Endothelial cell of umbilical vein (primary cell): ENCODE measurements around the gene KIAA0753.
A peak's percentile ranks its signal among the peaks of the same experiment; 100 is the strongest.

Experiments
- CTCF ChIP-seq, 2 donors: IDR thresholded peaks; 1 replicate in 1 of 2; 2 replicates in 1 of 2; pipeline ENCODE4 v1.5.1; 2011; ENCODE audit warnings: low read length in 2 of 2, mild to moderate bottlenecking in 2 of 2, moderate library complexity in 2 of 2, control low read depth in 1 of 2, inconsistent platforms in 1 of 2, low read depth in 1 of 2; ENCODE audit not compliant: insufficient read depth in 1 of 2; ENCODE audit errors: extremely low read depth in 1 of 2
- EZH2 ChIP-seq: IDR thresholded peaks from 2 replicates; pipeline ENCODE4 v1.6.1; 2012; ENCODE audit warnings: borderline replicate concordance, low read depth, mild to moderate bottlenecking, moderate library complexity, low read length, inconsistent platforms; ENCODE audit not compliant: severe bottlenecking
- FOS ChIP-seq: IDR thresholded peaks from 2 replicates; pipeline ENCODE4 v1.6.1; 2011; ENCODE audit warnings: mild to moderate bottlenecking, low read length, moderate library complexity, borderline replicate concordance; ENCODE audit not compliant: insufficient read depth
- JUN ChIP-seq: IDR thresholded peaks from 2 replicates; pipeline ENCODE4 v1.6.1; 2011; ENCODE audit warnings: borderline replicate concordance, low read depth; ENCODE audit not compliant: insufficient read length, insufficient read depth
- MAX ChIP-seq: IDR thresholded peaks from 2 replicates; pipeline ENCODE4 v1.6.1; 2011; ENCODE audit not compliant: insufficient read depth, insufficient read length
- POLR2A ChIP-seq: IDR thresholded peaks from 2 replicates; pipeline ENCODE4 v1.6.1; 2012; ENCODE audit warnings: low read depth, mild to moderate bottlenecking, control low read depth, low read length
- POLR2AphosphoS5 ChIP-seq: IDR thresholded peaks from 2 replicates; pipeline ENCODE4 v1.6.1; 2012; ENCODE audit warnings: low read depth, mild to moderate bottlenecking, control low read depth, low read length, moderate library complexity; ENCODE audit not compliant: insufficient read depth

- TF ChIP-seq CTCF (IDR thresholded peaks at IDR 0.05; ENCODE audit: extremely low read depth in 1 of 2, insufficient read depth in 1 of 2, low read depth in 1 of 2, low read length in 2 of 2) = no peak
- peak; percentile 93 for TF ChIP-seq POLR2AphosphoS5
- TF ChIP-seq POLR2A = peak; percentile 98
- no peak for TF ChIP-seq EZH2
- TF ChIP-seq FOS = no peak
- TF ChIP-seq MAX = peak; percentile 42
- TF ChIP-seq JUN = no peak
Measured at GRCh38 chr17:6640536-6641246, at the start of gene KIAA0753, which contains the start of gene TXNDC17.
